ENCODE results near the gene TNFSF12.
"Not testable (repeated sequence)": the region's sequence is repeated elsewhere in the genome, so short reads cannot be mapped to it uniquely, and the experiment has no call there.

TNFSF12 gene

DNA sequence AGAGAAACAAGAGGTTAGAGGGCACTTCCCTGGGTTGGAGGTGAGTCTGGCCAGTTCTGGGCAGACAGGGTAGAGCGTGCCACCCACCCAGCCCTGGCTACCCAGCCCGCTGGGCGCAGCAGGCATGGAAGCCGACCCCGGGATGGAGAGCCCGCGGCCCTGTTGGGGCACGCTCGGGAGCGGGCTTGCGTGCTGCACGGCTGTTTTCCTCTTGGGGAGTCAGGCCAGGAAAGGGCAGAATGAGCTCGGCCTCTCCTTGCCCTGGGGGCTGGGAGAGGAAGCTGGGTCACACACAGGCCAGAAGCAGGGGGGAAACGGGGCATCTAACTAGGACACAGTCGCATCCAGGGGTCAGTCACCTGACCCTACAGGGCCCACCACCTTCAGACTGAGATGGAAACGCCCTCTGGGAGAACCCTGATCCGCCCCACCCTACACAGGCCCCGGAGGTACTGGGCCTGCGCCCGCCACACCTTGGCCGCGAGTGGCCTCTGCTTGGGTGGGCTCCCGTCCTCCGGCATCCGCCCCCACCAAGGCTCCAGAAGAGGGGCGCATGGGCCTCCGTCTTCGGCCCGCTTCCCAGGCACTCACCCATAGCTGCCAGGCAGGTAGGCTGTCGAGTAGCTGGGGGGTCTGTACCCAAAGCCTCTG is 39.8 kb downstream of the TNFSF12 start:
- no peak for DNase-seq

DNA sequence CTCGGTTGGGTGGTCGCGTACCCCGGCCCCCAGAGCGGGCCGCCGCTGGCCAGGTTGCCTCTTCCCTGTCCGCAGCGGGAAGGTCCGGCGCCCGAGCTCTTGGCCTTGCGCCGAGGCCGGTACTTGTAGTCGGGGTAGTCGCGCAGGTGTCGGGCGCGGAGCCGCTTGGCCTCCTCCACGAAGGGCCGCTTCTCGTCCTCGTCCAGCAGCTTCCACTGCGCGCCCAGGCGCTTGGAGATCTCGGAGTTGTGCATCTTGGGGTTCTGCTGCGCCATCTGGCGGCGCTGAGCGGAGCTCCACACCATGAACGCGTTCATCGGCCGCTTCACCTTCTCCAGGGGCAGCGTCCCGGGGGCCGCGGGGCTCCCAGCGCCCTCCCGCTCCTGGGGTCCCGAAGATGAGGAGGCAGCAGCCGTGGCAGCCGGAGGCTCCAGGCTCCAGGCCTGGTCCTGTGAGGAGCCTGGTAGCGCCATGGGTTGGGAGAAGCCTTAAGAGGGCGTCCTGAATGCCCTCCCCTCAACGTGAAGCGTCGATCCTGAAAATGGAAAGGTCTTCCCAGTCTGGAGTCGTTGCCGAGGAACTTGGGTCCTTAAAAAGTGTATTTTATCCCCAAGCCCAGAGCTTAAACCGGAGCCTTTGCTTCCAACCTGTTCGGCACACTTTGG is 40.5 kb downstream of the TNFSF12 start:
- DNase-seq: peak; percentile 82

DNA sequence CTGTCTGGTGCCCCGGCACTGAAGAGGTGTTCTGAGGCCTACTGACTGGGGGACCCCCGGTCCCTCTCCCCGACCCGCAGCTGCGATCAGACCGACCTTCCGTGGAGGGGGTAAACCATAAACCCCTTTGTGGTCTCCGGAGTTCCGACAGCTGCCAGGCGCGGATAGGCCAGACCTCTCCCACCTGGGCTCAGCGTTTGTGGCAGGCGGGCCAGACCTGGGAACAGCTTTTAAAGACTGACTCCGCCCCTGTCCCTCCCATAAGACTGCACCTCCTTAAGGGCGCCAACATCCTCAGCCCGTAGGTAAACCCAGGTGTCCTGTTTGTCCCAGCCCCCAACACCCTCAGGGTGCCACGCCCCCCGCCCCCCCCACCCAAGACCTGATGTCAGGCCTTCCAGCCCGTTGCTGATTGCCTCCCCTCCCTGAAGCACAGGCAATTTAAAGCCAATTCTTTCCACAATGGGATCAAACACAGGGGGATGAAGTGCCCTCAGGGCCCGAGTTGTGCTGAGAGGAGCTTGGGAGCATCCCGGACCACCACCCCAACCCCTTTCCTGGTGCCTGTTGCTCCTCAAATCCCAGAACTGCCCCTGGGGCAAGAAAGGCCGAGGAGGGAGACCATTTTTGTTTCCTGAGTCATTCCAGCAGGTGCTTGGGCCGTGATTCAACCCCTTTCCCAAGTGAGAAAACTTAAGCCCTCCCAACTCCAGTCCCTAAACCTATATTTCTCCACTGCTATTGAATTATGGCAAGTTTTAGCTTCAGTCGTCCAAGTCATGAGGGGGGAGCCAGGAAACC is 41.2 kb downstream of the TNFSF12 start, which contains the start of gene SOX15:
Gene SOX15, minus strand, starts transcription at position 204 of the 801 bp plus-strand sequence. CDS start 418 bp downstream, outside the sequence.
- no peak for DNase-seq

DNA sequence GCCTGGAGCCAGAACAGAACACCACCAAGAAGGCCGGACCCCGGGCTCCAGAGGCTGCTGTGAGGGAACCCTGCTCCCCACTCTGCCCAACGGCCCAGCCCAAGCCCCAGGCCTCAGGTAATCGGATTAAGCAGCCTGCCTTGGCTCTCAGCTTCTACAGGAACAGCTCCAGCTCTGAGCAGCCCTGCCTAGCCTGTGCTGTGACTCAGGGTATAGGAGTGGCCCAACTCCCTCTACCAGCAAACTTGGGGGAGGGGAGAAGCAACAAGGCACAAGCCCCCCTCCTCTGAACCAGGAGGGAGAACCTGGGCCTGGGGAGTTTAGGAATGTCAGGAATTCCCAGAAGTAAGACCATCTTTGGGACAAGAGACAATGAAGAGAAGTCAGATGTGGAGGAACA is 41.9 kb downstream of the TNFSF12 start:
- no peak for DNase-seq

DNA sequence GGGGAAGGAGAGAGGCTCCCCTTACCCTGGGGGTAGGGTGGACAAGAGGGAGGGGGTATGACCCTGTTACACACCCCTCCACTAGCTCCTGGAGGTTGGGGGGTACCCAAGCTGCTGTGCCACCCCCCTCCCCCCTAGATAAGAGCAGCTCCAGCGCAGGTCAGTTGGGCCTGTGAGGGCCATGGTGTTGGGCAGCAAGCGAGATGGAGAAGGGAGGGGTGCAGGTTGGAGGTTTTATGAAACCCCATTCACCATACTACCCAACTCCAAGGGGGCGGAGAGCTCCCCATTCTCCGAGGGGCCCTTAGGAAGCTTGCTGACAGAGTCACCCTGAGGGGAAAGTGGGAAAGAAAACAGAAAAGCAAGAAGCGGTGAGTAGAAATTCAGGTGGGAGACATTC is 42.7 kb downstream of the TNFSF12 start:
- DNase-seq: no peak

DNA sequence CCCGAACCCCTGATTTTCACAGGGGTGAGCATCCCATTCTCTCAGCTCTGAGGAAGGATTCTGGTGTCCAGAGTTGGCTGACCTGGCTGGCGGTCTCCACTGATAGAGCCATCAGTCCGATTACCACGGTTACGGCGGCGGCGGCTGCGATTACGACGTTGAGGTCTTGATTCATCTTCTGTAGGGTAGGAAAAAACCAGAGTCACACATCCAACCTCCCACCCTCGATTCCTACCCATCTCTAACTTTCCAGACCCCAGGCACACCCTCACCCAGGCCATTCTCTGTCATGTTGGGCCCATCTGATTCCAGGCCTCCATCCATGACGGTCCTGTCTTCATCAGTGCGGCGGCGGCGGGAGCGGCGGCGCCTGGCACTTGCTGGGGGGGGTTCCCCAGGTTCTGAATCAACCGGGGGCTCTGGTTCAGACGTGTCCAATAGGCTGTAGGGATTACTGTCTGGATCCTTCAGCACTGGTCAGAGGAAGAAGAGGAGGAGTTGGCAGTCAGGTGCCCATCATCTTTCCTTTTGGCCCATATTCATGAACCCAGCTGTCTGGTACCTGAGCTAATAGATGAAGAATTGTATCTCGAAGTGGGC is 43.7 kb downstream of the TNFSF12 start:
- DNase-seq: no peak

DNA sequence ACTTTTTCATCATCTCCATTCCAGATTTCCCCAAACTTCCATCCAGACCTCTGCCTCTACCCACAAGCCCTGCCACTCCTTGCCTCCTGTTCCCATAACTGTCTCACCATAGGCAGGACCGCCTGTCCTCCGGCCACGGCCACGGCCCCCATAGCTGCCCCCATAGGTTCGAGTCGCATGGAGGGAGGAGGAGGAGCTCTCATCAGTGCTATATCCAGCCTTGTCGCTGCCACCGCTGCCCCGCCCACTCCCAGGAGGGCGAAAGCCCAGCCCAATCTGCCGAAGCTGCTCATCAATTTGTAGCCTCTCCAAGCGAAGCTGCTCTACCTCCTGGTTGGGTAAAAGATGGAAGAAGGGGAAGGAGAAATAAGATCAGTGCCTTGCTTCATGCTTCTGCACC is 44.4 kb downstream of the TNFSF12 start:
- no peak for DNase-seq

DNA sequence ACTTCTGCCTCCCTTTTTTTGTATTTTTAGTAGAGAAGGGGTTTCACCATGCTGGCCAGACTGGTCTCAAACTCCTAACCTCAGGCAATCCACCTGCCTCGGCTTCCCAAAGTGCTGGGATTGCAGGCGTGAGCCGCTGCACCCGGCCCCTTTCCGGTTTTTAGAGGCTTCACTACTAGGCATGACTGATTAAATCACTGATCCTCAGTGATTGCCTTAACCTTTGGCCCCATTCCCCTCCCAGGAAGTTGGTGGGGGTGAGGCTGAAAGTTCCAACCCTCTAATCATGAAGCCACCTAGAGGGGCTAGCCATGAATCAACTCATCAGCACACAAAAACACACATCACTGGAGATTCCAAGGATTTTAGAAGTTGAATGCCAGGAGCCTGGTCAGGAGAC is 48.7 kb downstream of the TNFSF12 start:
- DNase-seq: not testable (repeated sequence)

DNA sequence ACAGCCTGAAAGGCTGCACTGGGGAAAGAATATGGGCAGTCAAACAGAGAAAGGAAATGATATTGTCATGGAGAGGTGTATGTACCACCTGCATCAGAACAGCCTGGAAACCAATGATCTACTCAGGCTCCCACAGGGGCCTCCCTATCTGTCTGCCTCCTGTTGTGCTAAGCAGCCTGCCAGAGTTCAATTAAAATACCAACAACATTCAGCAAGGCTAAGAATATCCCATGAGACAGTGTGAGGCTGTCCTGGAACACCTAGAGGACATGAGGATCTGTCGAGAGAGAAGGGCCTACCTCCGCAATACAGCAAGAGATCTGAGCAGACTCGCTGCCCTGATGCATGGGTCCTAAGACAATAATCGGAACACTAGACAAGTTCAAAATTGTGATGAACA is 57.4 kb downstream of the TNFSF12 start:
- no peak for DNase-seq

All from left hindlimb (tissue), 1 donor.